Activated CD8-positive, alpha-beta T cell treated with anti-CD3 and anti-CD28 coated beads for 36 hours (primary cell): ENCODE measurements around the gene RHBDF2. TPM values are rescaled to one million over a fixed set of nuclear protein-coding genes. Genes with fewer than 3 reads are reported as not detected.

Experiments
- ATAC-seq: fragments of 200-7000 bp; cut with Tn5 transposase; one replicate; pipeline ENCODE4 v1.10.0; 2021; ENCODE audit warnings: mild to moderate bottlenecking, moderate library complexity
- CTCF ChIA-PET: fragments of 350-600 bp; sonication (Branson Sonifier 250); formaldehyde crosslinking; loops from one replicate; lab custom pipeline; 2021; ENCODE audit warnings: antibody characterized with exemption; lab: Charles Lee
- POLR2A ChIA-PET: fragments of 350-600 bp; sonication (Branson Sonifier 250); formaldehyde crosslinking; loops from one replicate; lab custom pipeline; 2021; ENCODE audit warnings: antibody characterized with exemption; lab: Charles Lee
- DNase-seq: peaks from one replicate; pipeline ENCODE4 v3.0.0-alpha.2; 2020
- H3K27ac Mint-ChIP-seq: one replicate; pipeline ENCODE4 v1.8.0; 2021; ENCODE audit warnings: mild to moderate bottlenecking, mixed read lengths
- H3K27me3 Mint-ChIP-seq: one replicate; pipeline ENCODE4 v1.8.0; 2021; ENCODE audit warnings: mixed read lengths
- H3K36me3 Mint-ChIP-seq: one replicate; pipeline ENCODE4 v1.8.0; 2021; ENCODE audit warnings: low read depth, mixed read lengths
- H3K4me1 Mint-ChIP-seq: one replicate; pipeline ENCODE4 v1.8.0; 2021; ENCODE audit warnings: low read depth, mixed read lengths
- H3K4me3 Mint-ChIP-seq: one replicate; pipeline ENCODE4 v1.8.0; 2021; ENCODE audit warnings: mild to moderate bottlenecking, moderate library complexity, mixed read lengths
- H3K9me3 Mint-ChIP-seq: one replicate; pipeline ENCODE4 v1.8.0; 2021; ENCODE audit warnings: mixed read lengths
- CTCF ChIP-seq: fragments of 200-600 bp; IDR thresholded peaks from one replicate; pipeline ENCODE4 v1.8.0; 2022; ENCODE audit warnings: antibody characterized with exemption, mild to moderate bottlenecking
- intact Hi-C: fragments of 100-400 bp; cut with micrococcal nuclease; formaldehyde crosslinking; loops from one replicate; pipeline ENCODE4 v1.10.0; 2022
- total RNA-seq, 2 experiments: library from RNA; stranded (reverse); gene quantifications; one replicate each; pipeline ENCODE4 v1.2.3, GENCODE V29; 2021

Gene RHBDF2
- 10 to 100 TPM; 19.9 to 20.4 TPM for total RNA-seq

- Mint-ChIP-seq H3K27me3 (no peaks in the 10 kb centered on the region), H3K4me1 (peaks cover 40% of the 10 kb centered on the region), H3K27ac (peak within 1 kb of the TSS; percentile 92), H3K4me3 (peak within 1 kb of the TSS; percentile 90), H3K9me3 (no peaks in the 10 kb centered on the region), H3K36me3 (no peaks in the 10 kb centered on the region)
- POLR2A ChIA-PET, result interaction anchor here (0.7 to 4.3 kb wide), 9 partner anchors 10 to 147 kb away, joined by 3 to 16 read pairs (median 4); partner anchors contain the start of genes AANAT, PRPSAP1 and SPHK1
- CTCF ChIA-PET, result interaction anchor here (1.7 to 4.7 kb wide), 4 partner anchors 22 to 104 kb away, joined by 5 to 23 read pairs (median 14); partner anchors contain the start of gene AANAT
- intact Hi-C loops, result no loop called here
- TF ChIP-seq CTCF, result no peak
- DNase-seq (peak; percentile 95), ATAC-seq (peak; percentile 97)
Observed at GRCh38 chr17:76501018-76501826, at the start of gene RHBDF2. Gene RHBDF2 (minus strand): TSS chr17:76501423. CDS start chr17:76481524, 19,899 bp downstream.

GRCh38 chr17:76549539-76549938, 48.3 kb upstream of the RHBDF2 start:
- Mint-ChIP-seq H3K9me3 (no peaks in the 10 kb centered on the region), H3K4me3 (no peak overlapping the region), H3K4me1 (peaks cover 6% of the 10 kb centered on the region), H3K27me3 (peaks cover 1% of the 10 kb centered on the region), H3K36me3 (no peaks in the 10 kb centered on the region), H3K27ac (no peak overlapping the region)
- ATAC-seq (no peak), DNase-seq (no peak)
- intact Hi-C loops, result no loop called here
- ChIA-PET CTCF (interaction anchor here (0.8 to 4.6 kb wide), 5 partner anchors 21 to 74 kb away, joined by 3 to 36 read pairs (median 4); partner anchors contain the start of gene ST6GALNAC2), POLR2A (interaction anchor here (0.8 kb wide), 1 partner anchor 64 kb away, joined by 3 read pairs; no protein-coding TSS in a partner anchor)
- no peak for TF ChIP-seq CTCF

- H3K36me3 Mint-ChIP-seq, result no peaks in the 10 kb centered on the region
- ATAC-seq, result no peak
- TF ChIP-seq CTCF, result no peak
- H3K27me3 Mint-ChIP-seq, result peaks cover 1% of the 10 kb centered on the region
- no peaks in the 10 kb centered on the region for H3K9me3 Mint-ChIP-seq
- intact Hi-C loops, result no loop called here
- H3K4me3 Mint-ChIP-seq, result no peak overlapping the region
- ChIA-PET POLR2A (interaction anchor here (0.8 to 1.1 kb wide), 2 partner anchors 9 to 64 kb away, joined by 3 to 5 read pairs; no protein-coding TSS in a partner anchor), CTCF (interaction anchor here (0.7 to 4.6 kb wide), 6 partner anchors 8 to 75 kb away, joined by 3 to 36 read pairs (median 4); partner anchors contain the start of gene ST6GALNAC2)
- no peak overlapping the region for H3K27ac Mint-ChIP-seq
- peaks cover 5% of the 10 kb centered on the region for H3K4me1 Mint-ChIP-seq
- no peak for DNase-seq
Observed at GRCh38 chr17:76549215-76549518, 47.9 kb upstream of the RHBDF2 start.

GRCh38 chr17:76548378-76549214, 47.4 kb upstream of the RHBDF2 start:
- Mint-ChIP-seq H3K9me3 (no peaks in the 10 kb centered on the region), H3K27me3 (peaks cover 1% of the 10 kb centered on the region), H3K36me3 (no peaks in the 10 kb centered on the region), H3K4me1 (peaks cover 5% of the 10 kb centered on the region), H3K4me3 (no peak overlapping the region), H3K27ac (no peak overlapping the region)
- TF ChIP-seq CTCF, result peak; percentile 2
- intact Hi-C loops, result no loop called here
- ChIA-PET CTCF (interaction anchor here (0.7 to 4.6 kb wide), 7 partner anchors 9 to 75 kb away, joined by 3 to 36 read pairs (median 3); partner anchors contain the start of genes PRCD and ST6GALNAC2), POLR2A (interaction anchor here (0.8 to 1.1 kb wide), 2 partner anchors 10 to 63 kb away, joined by 3 to 5 read pairs; no protein-coding TSS in a partner anchor)
- no peak for ATAC-seq
- DNase-seq, result no peak
